Gastrocnemius medialis (tissue), 4 donors: ENCODE results near the gene NACC1. TPM values are rescaled to one million over a fixed set of nuclear protein-coding genes. Genes with fewer than 3 reads are reported as not detected.
"Not testable (repeated sequence)": the region's sequence is repeated elsewhere in the genome, so short reads cannot be mapped to it uniquely, and the experiment has no call there.

ENCODE experiments used
- ATAC-seq, 2 donors: fragments of 150-250 bp; one replicate each; pipeline ENCODE4 v1.9.1; 2016
- DNase-seq, 2 donors: peaks; one replicate each; pipeline ENCODE4 v3.0.0-alpha.2; 2019
- H3K27ac ChIP-seq, 4 donors: fragments of 200-600 bp; sonication (generic); 1 replicate in 1 of 4; 2 replicates in 3 of 4; pipeline ENCODE4 v1.5.1; 2016 to 2018; ENCODE audit warnings: mild to moderate bottlenecking in 2 of 4, moderate library complexity in 1 of 4
- H3K27me3 ChIP-seq, 3 donors: fragments of 200-600 bp; sonication (generic) in 2 of 3; 1 replicate in 1 of 3; 2 replicates in 2 of 3; pipeline versions ENCODE4 v1.5.1 to v1.6.0; 2016 to 2019; ENCODE audit warnings: mild to moderate bottlenecking in 1 of 3, moderate library complexity in 1 of 3
- H3K36me3 ChIP-seq, 2 donors: fragments of 200-600 bp; sonication (generic) in 1 of 2; one replicate each; pipeline ENCODE4 v1.5.1; 2017 to 2018
- H3K4me1 ChIP-seq, 2 donors: fragments of 200-600 bp; sonication (generic) in 1 of 2; one replicate each; pipeline ENCODE4 v1.5.1; 2016 to 2017; ENCODE audit warnings: mild to moderate bottlenecking in 2 of 2
- H3K4me3 ChIP-seq, 4 donors: fragments of 200-600 bp; sonication (generic) in 3 of 4; 1 replicate in 1 of 4; 2 replicates in 3 of 4; pipeline ENCODE4 v1.5.1; 2016 to 2019; ENCODE audit warnings: mild to moderate bottlenecking in 2 of 4
- H3K9me3 ChIP-seq, 3 donors: fragments of 200-600 bp; sonication (generic) in 2 of 3; 1 replicate in 1 of 3; 2 replicates in 2 of 3; pipeline ENCODE4 v1.5.1; 2016 to 2019
- CTCF ChIP-seq, 5 experiments: fragments of 450-650 bp in 3 of 5; fragments of 200-600 bp in 2 of 5; sonication (generic) in 2 of 5; IDR thresholded peaks in 4 of 5; conservative IDR thresholded peaks in 1 of 5; 1 replicate in 4 of 5; 2 replicates in 1 of 5; pipeline ENCODE4 v1.5.1; 2016 to 2019; ENCODE audit warnings: antibody characterized with exemption in 5 of 5, mild to moderate bottlenecking in 3 of 5, moderate library complexity in 3 of 5
- POLR2A ChIP-seq, 2 donors: fragments of 450-650 bp; IDR thresholded peaks; one replicate each; pipeline ENCODE4 v1.6.1; 2017; ENCODE audit warnings: antibody characterized with exemption in 2 of 2, mild to moderate bottlenecking in 2 of 2, moderate library complexity in 2 of 2
- in situ Hi-C, 4 donors: fragments of 200-750 bp; cut with MboI; loops; one replicate each; pipeline versions ENCODE4 v1.15.0 to v1.8.0; 2017; ENCODE audit warnings: low sequenced_read_pairs in 4 of 4
- intact Hi-C: fragments of 100-400 bp; cut with DNase I; formaldehyde crosslinking; loops from one replicate; pipeline ENCODE4 v1.15.1; 2023; ENCODE audit warnings: low total_unique reads
- total RNA-seq, 4 donors: library from RNA; depleted of rRNA; stranded (reverse); fragments of >200 nt; gene quantifications; one replicate each; pipeline versions ENCODE4 v1.1.0 to v1.2.3, GENCODE V29; 2016

The NACC1 gene
- total RNA-seq, 4 donors from 2014 or later, result 36.3 to 81.3 (median 49.4) TPM

GRCh38 chr19:13163609-13164342 is 45.7 kb downstream of the NACC1 start:
- DNase-seq, result peak; percentile 42 to 54
- Histone ChIP-seq H3K9me3 (no peaks in the 10 kb centered on the region), H3K27me3 (no peaks in the 10 kb centered on the region), H3K4me3 (peak overlapping the region; percentile 52 to 65 (median 60)), H3K27ac (peak overlapping the region; percentile 80 to 89 (median 88)), H3K36me3 (no peaks in the 10 kb centered on the region), H3K4me1 (peaks cover 14 to 26% of the 10 kb centered on the region in 2 donors)
- in situ Hi-C loops, result no loop called here
- peak; percentile 25 to 37 for ATAC-seq
- TF ChIP-seq POLR2A (IDR thresholded peaks at IDR 0.05) (no peak), CTCF (IDR thresholded peaks at IDR 0.05 in 4 of 5, conservative IDR thresholded peaks at IDR 0.05 in 1 of 5) (no peak)
- intact Hi-C loops, result loop anchor here (1.0 kb wide), 1 partner anchor 45 kb away; the partner anchor contains the start of gene NACC1

GRCh38 chr19:13164343-13165161 is 46.5 kb downstream of the NACC1 start:
- DNase-seq, result no peak
- peak overlapping the region; percentile 80 to 89 (median 88) for H3K27ac ChIP-seq
- H3K9me3 ChIP-seq, result no peaks in the 10 kb centered on the region

GRCh38 chr19:13165162-13165997 is 47.3 kb downstream of the NACC1 start:
- DNase-seq (no peak), ATAC-seq (no peak)
- intact Hi-C loops, result no loop called here
- H3K27ac ChIP-seq, result peak overlapping the region; percentile 80 to 89 (median 88)
- H3K4me1 ChIP-seq, result peaks cover 14 to 26% of the 10 kb centered on the region in 2 donors
- no peak for TF ChIP-seq CTCF (IDR thresholded peaks at IDR 0.05 in 4 of 5, conservative IDR thresholded peaks at IDR 0.05 in 1 of 5)
- TF ChIP-seq POLR2A (IDR thresholded peaks at IDR 0.05), result no peak
- no peaks in the 10 kb centered on the region for H3K36me3 ChIP-seq
- H3K9me3 ChIP-seq, result no peaks in the 10 kb centered on the region
- no peaks in the 10 kb centered on the region for H3K27me3 ChIP-seq
- in situ Hi-C loops, result no loop called here
- no peak overlapping the region for H3K4me3 ChIP-seq

More at GRCh38 chr19:13164343-13165161, 46.5 kb downstream of the NACC1 start:
- H3K27me3 ChIP-seq, result no peaks in the 10 kb centered on the region
- peaks cover 14 to 26% of the 10 kb centered on the region in 2 donors for H3K4me1 ChIP-seq
- intact Hi-C loops (no loop called here), in situ Hi-C loops (no loop called here)
- ATAC-seq, result no peak
- no peaks in the 10 kb centered on the region for H3K36me3 ChIP-seq
- TF ChIP-seq CTCF (IDR thresholded peaks at IDR 0.05 in 4 of 5, conservative IDR thresholded peaks at IDR 0.05 in 1 of 5), result no peak
- TF ChIP-seq POLR2A (IDR thresholded peaks at IDR 0.05), result no peak
- peak overlapping the region; percentile 18 to 56 (median 36) for H3K4me3 ChIP-seq

GRCh38 chr19:13166151-13166550 is 48.1 kb downstream of the NACC1 start:
- ATAC-seq, DNase-seq, H3K36me3 ChIP-seq, H3K27me3 ChIP-seq, H3K4me3 ChIP-seq, in situ Hi-C loops, H3K9me3 ChIP-seq: not testable (repeated sequence)
- intact Hi-C loops, result loop anchor here (2.0 kb wide), 1 partner anchor 15 kb away; the partner anchor contains the start of genes IER2 and STX10
- Histone ChIP-seq H3K27ac (peak overlapping the region; percentile 75 to 89 (median 88)), H3K4me1 (peaks cover 14 to 26% of the 10 kb centered on the region in 2 donors)
